HG03095 (cell line): Measurements from ENCODE around the gene CYP1A1.

Source experiments
- ATAC-seq: cut with Tn5 transposase; IDR thresholded peaks from one replicate; pipeline ENCODE4 v1.9.1; 2021; ENCODE audit warnings: moderate library complexity; ENCODE audit not compliant: unreplicated experiment

Gene CYP1A1

DNA sequence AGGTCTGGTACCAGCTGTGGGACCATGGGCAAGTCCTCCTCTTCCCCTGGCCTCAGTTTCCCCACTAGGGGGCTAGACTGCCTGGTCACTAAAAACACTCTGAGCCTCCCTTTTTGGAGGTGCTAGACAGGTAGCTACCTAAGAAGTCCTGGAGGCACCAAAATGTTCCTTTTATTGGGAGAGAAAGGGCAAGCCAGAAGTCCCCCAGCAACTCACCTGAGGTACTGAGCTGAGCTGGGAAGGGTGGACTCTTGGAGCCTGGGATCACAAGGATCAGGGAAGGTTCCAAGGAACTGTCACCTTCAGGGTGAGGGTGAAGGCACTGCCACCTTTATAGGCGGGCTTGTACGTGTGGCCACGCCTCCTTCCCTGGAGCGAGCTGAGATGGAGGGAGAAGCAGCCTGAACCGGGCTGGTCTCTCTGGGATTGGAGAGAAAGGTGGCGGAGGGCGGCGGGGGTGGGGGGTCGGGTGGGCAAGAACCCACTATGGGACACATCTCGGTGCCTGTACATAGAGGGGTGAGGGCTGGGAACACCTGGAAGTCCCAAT, at the start of gene CYP1A1:
Gene CYP1A1, minus strand, starts transcription at position 304 of the 550 bp plus-strand sequence. CDS start 2,431 bp downstream, outside the sequence.
- no peak for ATAC-seq

DNA sequence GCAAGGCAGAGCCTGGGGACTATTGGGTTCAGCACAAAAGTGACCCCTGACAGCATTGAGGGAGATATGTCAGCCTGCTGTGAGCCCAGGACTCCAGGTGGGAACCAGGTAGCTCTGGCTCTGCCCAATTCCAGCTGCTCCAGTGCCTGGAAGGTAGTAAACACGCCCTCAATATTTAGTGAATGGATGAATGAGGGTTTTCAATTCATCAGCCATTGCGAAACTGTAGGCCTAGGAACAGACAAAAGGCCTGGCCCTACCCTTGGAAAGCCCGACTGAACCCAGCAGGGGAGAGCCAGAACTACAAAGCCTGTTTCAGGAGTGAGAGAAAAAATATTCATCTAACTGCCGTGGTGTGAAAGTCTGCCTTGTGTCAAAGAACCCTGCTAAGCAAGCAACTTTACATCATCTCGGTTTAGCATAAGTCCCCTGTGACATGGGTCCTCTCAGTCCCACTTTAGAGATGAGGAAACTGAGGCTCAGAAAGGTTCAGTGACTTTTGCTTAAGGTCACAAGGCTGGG, 48.5 kb upstream of the CYP1A1 start:
- no peak for ATAC-seq

GRCh38 chr15:74773329-74773728, 48.0 kb upstream of the CYP1A1 start:
- no peak for ATAC-seq

DNA sequence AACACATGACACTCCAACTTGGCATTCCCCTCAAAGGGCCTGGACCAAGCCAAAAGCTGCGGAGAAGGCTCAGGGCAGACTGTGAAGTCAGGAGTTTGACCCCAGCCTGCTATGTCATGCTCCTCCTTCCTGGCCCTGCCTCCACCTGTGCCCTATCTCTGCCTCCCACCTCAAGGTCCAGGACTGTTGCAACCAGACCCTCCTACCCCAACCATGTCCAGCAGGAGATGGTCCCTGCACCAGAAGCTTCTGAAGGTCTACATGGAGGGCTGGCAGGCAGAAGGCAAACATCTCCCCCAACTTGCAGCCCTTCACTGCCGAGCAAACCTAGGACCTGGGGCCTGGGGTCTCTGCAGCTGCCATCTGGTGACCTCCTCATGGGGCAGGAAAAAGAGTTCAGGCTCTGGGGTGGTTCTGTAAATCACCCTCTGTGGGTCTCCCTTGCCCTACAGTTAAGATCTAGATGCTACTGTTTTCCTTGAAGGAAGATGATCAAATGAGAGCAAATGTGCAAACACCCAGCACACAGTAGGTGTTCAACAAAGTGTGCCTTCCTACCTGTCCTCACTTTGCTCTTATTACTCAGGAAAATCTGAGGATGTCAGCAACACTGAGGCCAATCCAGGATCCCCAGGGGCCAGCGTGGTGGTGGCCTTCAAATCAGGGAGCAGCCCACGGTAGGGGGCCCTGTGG, 45.0 kb upstream of the CYP1A1 start:
- ATAC-seq = no peak

- no peak for ATAC-seq
Observed at GRCh38 chr15:74769463-74770025, 44.2 kb upstream of the CYP1A1 start.

GRCh38 chr15:74768771-74769342, 43.5 kb upstream of the CYP1A1 start:
- no peak for ATAC-seq

DNA sequence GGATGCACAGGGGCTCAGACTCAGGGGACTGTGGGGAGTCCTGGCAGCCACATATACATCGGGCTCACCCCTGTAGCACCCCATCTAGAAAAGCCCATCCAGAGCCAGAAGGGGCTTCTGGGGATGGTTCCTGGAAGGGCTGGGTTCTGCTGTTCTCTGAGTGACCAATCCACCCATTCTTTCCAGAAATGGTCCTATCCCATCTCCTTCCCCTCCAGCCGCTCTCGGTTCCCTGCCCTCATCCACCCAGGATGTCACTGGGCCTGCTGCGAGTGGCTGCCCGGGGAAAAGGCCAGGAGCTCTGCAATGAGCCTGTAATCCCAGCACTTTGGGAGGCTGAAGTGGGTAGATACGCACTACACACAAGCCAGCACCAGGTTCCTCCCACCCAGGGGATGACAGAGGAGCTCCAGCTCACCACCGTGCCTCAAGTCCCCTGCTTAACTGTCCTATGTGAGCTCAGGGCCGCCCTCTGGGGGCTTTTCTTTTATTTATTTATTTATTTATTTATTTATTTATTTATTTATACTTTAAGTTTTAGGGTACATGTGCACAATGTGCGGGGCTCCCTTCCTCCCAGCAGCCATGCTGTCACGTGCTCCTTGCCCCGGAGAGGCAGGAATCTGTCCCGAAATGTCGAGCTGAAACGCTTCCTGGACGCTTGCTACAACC, 42.9 kb upstream of the CYP1A1 start:
- no peak for ATAC-seq

GRCh38 chr15:74767167-74768098, 42.1 kb upstream of the CYP1A1 start:
- no peak for ATAC-seq

DNA sequence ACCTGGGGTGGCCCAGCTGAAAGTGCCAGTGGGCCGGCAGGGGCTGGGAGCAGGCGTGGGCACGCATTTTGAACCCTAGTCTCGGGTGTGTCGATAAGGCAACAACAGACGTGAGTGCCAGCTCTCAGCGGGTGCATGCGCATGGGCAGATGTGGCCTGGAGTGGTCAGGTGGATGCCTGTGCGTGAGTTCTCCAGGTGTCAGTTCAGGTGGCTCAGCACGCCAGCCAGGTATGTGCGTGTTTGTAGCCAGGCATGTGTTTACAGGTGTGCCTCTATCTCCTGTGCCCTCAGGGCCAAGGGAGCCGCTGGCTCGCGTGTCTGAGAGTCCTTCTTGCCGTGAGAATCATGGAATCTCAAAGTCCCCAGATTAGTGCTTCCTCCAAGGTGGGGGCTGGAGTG, 38.1 kb upstream of the CYP1A1 start:
- no peak for ATAC-seq

- no peak for ATAC-seq
Observed at GRCh38 chr15:74762791-74763150, 37.4 kb upstream of the CYP1A1 start.

DNA sequence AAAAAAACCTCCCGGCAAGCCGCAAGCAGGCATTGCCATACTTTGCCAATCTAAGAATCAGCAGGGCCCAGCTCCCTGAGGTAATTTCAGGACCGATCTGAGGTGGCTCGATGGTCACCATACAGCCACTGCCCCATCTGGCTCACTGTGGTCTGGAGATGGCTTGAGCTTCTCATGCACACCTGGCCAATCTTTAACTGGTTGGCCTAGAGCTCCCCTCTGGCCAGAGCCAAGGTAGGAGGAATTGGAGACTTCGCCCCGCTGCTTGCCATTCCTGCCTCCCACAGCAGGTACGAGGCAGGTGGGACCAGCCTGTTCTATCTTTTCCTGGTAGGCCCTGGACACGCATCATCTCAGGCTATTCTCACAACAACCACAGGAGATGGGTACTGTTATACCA, 33.4 kb upstream of the CYP1A1 start:
- no peak for ATAC-seq

DNA sequence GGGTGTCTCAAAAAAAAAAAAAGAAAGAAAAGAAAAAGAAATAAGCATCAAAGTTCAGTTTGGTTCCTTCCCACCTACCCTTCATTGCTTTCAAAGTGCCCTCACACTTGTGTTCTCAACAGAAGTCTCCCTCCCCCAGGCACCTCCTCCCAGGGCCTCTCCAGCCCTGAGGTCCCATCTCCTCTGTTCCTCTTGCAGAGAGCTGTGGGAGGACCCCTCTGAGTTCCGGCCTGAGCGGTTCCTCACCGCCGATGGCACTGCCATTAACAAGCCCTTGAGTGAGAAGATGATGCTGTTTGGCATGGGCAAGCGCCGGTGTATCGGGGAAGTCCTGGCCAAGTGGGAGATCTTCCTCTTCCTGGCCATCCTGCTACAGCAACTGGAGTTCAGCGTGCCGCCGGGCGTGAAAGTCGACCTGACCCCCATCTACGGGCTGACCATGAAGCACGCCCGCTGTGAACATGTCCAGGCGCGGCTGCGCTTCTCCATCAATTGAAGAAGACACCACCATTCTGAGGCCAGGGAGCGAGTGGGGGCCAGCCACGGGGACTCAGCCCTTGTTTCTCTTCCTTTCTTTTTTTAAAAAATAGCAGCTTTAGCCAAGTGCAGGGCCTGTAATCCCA, 29.4 kb upstream of the CYP1A1 start:
- ATAC-seq = no peak

DNA sequence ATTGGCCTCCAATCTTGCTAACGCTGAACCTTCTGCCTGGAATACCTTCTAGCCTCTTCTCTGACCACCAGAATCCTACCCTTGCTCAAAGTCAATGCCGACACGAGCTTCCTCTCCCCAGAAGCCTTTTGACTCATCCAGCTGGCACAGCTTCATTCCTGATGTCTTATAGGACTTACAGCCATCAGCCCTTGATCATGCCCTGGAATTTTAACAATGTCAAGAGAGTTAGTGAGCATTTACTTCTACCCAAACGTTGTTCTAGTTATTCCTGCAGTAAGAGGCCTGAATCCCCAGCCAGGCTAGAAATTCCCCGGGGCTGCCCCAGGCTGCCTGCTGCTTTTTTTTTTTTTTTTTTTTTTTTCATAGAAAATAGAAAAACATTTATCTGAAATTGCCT, 27.2 kb upstream of the CYP1A1 start:
- no peak for ATAC-seq

GRCh38 chr15:74752011-74752410, 26.7 kb upstream of the CYP1A1 start:
- no peak for ATAC-seq

DNA sequence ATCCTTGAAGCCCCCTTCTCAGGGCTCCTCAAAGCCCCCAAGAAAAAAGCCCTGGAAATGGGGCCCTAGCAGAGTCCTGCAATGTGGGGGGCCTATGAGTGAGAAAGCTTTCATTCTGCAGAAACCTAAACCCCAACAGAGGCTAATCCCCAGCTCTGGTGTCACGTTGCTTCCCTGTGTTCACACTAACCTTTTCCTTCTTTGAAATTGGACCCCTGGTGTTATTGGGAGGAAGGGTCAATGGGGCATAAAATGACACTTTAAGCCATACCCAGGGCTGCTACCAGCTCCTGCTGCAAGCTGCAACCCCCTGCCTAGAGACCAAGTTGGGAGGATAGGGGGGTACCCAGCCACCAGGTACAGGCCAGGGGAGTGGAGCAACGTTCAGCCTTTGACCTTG, 25.4 kb upstream of the CYP1A1 start:
- no peak for ATAC-seq

DNA sequence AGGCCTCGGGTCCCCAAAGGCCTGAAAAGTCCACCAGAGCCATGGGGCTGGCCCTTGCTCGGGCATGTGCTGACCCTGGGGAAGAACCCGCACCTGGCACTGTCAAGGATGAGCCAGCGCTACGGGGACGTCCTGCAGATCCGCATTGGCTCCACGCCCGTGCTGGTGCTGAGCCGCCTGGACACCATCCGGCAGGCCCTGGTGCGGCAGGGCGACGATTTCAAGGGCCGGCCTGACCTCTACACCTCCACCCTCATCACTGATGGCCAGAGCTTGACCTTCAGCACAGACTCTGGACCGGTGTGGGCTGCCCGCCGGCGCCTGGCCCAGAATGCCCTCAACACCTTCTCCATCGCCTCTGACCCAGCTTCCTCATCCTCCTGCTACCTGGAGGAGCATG, 24.5 kb upstream of the CYP1A1 start:
- no peak for ATAC-seq

DNA sequence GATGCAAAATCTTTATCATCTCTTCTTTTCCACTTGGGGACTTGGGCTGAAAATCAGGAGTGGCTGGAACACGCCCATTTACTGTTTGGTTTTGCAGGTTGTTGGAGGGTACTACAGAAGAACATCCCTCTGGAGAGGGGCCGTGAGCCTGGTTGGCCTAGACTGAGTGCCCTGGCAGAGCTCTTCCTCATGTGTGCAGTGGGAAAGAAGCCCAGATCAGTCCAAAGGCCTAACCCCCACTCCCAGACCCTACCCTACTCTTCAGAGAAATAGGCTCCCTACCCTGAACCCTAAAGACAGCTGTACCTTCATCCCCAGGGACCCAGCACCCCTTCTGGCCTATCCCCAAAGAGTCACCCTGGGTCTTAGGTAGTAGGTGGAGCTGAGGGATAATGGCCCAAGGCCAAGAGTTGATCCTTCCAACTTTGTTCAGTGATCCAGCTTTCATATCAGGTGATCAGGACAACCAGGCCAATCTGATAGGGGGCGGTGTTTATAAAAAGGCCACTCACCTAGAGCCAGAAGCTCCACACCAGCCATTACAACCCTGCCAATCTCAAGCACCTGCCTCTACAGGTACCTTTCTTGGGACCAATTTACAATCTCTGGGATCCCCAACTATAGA, 23.1 kb upstream of the CYP1A1 start, which contains the start of gene CYP1A2:
Gene CYP1A2, plus strand, starts transcription at position 524 of the 625 bp plus-strand sequence. CDS start 894 bp downstream, outside the sequence.
- ATAC-seq = no peak

DNA sequence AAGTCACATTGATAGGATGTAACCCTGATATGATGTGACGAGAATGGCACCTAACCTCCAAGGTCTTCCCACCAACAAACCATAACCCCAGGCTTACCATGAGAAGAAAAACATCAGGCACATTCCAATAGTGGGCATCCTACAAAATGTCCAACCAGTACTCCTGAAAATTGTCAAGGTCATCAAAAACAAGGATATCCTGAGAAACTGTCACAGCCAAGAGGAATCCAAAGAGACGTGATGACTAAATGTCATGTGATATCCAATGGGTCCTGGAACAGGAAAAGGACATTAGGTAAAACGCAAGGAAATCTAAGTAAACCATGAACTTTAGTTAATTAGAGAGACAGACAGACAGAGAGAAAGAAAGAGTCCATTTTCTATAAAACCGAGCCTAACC, 21.1 kb upstream of the CYP1A1 start:
- no peak for ATAC-seq

GRCh38 chr15:74742422-74742821, 17.1 kb upstream of the CYP1A1 start:
- no peak for ATAC-seq
